ENCODE results near the gene RAPGEF4. TPM values are rescaled to one million over a fixed set of nuclear protein-coding genes. Genes with fewer than 3 reads are reported as not detected.

The RAPGEF4 gene
- total and polyA plus RNA-seq, 2 of the 8 experiments (the other 6 are each of a cell fraction or from before 2014, with no cell fraction given): 1.2 to 2.6 TPM

- TF ChIP-seq CREB1 (IDR thresholded peaks at IDR 0.05): 0 out of 2 replicates have a peak, but pooled peaks have one; percentile 44
- peak; percentile 95 to 96 for TF ChIP-seq RAD21 (IDR thresholded peaks at IDR 0.05 in 1 of 2, conservative IDR thresholded peaks at IDR 0.05 in 1 of 2; ENCODE audit: low read depth in 2 of 2, low read length in 2 of 2)
Measured at GRCh38 chr2:173027181-173028128, 291.8 kb downstream of the RAPGEF4 start (continued).

All from H1 (cell line).